Measurements from ENCODE around the gene MATN3.
"Not testable (repeated sequence)": the region's sequence is repeated elsewhere in the genome, so short reads cannot be mapped to it uniquely, and the experiment has no call there.

Gene MATN3, protein sequence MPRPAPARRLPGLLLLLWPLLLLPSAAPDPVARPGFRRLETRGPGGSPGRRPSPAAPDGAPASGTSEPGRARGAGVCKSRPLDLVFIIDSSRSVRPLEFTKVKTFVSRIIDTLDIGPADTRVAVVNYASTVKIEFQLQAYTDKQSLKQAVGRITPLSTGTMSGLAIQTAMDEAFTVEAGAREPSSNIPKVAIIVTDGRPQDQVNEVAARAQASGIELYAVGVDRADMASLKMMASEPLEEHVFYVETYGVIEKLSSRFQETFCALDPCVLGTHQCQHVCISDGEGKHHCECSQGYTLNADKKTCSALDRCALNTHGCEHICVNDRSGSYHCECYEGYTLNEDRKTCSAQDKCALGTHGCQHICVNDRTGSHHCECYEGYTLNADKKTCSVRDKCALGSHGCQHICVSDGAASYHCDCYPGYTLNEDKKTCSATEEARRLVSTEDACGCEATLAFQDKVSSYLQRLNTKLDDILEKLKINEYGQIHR

DNA sequence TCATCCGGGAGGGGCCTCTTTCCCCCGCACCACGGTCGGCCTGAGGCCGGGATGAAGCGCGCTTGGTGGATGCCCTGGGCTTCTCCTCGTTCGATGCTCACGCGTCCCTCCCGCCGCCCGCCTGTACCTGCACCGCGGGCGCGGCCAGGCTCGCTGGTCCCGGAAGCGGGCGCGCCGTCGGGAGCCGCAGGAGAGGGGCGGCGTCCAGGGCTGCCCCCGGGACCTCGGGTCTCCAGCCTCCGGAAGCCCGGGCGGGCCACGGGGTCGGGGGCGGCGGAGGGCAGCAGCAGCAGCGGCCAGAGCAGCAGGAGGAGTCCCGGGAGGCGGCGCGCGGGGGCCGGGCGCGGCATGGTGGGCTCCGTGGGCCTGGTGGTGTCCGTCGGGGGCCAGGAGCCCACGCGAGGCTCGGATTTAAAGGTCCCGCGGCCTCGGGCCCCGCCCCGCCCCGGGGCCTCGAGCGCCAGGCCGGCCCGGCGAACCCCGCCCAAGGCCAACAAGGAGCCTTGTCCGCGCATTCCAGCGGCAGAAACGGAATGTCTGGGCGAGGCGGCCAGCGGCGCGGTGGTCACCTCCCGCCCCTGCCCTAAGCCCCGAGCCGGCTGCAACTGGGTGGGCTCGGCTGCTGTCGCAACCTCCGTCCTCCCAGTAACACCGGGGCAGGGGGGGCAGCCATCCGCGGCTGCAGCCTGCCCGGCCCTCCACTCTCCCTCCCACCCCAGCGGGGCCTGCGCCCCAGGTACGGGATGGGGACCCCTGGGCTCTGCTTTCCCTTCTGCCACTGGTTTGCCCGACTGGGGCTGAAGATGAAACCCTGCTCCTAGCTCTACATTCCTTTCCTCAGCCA lies at the start of gene MATN3:
MATN3 (minus strand) TSS at position 387 of the 844 bp plus-strand sequence; CDS start at position 350, 37 bp downstream.
- no peak for DNase-seq

DNA sequence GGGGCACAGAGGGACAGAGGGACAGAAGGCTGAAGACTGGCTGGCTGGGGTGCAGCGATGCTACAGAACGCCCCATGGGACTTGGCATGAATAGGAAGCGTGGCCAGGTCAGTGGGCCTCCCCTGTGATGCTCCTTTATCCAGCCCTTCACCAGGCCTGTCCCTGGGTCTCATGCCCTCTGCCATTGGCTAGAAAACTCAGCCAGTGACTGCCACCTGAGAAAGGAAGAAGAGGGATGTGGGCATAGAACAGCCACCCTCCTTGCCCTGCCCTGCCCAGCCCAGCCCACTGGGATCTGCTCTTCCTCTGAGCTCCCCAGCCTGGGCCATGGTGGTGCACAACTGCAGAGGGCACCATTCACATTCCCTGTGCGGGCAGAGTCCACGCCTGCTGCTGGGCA lies 49.5 kb upstream of the MATN3 start:
- no peak for DNase-seq

GRCh38 chr2:20061476-20061875 lies 49.0 kb upstream of the MATN3 start:
- DNase-seq, result no peak

- no peak for DNase-seq
These were observed 47.6 kb upstream of the MATN3 start for GRCh38 chr2:20060106-20060505.

DNA sequence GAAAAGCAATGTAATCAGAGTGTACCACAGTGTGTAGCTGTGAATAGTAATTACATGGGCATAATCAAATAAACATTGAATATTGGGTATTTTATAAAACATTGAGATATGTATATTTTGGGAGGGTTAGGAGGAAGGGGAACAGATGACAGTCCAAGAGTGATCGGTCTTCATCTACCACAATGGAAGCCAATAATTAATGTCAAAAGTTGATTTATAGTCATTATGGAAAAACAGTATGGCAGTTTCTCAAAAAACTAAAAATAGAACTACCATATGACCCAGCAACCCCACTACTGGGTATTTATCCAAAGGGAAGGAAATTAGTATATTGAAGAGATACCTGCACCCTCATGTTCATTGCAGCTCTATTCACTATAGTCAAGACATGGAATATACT lies 44.8 kb upstream of the MATN3 start:
- no peak for DNase-seq

DNA sequence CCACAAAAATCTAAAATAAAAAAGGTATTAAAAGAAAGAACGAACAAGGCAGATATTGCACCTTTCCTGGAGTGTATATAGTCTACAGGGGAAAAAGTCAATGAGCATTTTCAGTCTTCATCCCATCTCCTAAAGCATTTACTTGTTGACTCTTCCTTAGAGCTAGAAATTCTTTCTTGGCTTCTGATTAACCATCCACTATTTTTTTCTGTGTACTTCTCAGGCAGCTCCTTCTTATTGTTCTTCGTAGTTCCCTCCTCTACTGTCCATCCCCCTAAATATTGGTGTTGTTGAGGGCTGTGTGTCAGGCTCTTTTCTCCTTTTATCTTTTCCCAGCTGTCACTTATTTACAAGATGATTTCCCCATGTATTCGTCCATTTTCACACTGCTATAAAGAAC lies 42.5 kb upstream of the MATN3 start:
- no peak for DNase-seq

DNA sequence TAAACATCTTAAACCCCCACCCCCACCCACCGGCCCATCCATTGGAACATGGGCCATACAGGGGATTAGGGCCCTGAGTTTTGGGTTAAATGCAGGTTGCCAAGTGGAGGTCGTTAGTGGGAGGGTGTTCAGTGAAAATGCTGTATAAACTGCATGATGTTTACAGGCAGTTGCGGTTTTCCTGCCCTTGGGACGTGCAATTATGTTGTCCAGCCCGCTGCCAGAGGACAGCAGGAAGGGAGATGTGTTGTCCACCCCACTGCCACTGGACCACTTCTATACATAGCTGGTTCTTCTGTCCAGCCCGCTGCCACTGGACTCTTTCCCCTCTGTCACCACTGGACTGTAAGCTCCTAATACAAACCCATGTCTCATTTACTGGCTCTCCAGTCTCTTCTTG lies 41.7 kb upstream of the MATN3 start:
- no peak for DNase-seq

- DNase-seq, result peak; percentile 8
These were observed 40.4 kb upstream of the MATN3 start for GRCh38 chr2:20052861-20053281.

GRCh38 chr2:20052229-20052851 lies 39.9 kb upstream of the MATN3 start:
- DNase-seq, result no peak

- peak; percentile 92 for DNase-seq
These were observed 39.2 kb upstream of the MATN3 start, which contains the start of gene LAPTM4A for GRCh38 chr2:20051532-20052228. Gene LAPTM4A (minus strand): TSS chr2:20051628. CDS start chr2:20051520, 108 bp downstream.

DNA sequence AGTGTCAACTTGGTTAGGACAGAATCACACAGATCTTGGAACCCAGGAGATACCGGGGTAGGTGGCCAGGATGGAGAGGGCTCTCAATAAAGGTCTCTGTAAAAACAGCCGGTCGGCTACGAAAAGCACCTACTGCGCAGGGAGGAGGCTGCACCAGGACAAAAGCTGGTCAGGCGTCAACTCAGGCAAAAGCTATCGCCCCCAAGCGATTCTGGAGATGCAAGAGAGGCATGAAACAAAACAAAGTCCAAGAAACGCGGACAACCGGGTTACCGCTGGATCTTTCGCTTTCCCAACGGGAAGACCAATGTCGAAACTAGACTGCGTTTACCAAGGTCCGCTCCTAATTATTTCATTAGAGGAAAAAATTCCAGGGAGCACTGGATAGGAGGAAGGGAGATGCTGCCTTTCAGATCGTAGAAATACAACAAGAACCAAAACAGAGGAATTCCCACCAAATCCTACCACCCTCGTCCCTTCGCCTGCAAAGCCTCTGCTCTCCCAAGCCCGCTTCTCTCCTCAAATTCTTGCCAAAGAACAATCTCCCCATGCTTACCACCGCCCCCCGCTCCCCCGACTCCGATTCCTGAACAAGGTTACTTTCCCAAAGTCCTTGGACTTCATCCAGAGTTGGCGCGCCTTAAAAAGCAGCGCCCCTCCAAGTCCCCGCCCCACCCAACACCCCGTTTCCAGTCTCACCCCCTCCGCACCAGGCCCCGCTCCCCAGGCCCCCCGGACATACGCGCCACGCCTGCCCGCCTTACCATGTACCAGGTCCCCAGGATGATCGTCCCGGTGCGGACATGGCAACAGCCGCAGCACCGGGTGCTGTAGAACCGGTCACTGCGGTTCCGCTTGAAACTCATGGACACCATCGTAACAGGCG lies 38.4 kb upstream of the MATN3 start:
- peak; percentile 8 for DNase-seq

GRCh38 chr2:20050104-20050645 lies 37.7 kb upstream of the MATN3 start:
- peak; percentile 45 for DNase-seq

DNA sequence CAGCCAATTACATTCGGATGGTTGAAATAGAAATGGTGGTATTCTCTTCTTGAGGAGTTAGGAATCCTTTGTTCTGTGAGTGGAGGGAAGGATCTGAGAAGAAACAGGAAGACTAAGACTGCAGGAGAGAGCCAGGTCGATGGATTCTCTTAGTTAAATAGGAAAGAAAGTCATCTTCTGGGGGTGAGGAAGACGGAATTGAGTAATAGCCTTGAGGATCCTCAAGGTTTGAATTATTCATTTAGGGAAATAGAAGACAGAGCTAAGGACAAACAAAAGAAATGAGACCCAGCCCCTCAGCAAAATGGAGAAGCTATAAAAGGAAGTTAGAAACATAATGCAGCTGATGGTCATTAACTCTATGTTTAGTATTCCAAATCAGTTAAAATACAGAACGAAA lies 37.2 kb upstream of the MATN3 start:
- no peak for DNase-seq

GRCh38 chr2:20048488-20049448 lies 36.3 kb upstream of the MATN3 start:
- DNase-seq, result no peak

DNA sequence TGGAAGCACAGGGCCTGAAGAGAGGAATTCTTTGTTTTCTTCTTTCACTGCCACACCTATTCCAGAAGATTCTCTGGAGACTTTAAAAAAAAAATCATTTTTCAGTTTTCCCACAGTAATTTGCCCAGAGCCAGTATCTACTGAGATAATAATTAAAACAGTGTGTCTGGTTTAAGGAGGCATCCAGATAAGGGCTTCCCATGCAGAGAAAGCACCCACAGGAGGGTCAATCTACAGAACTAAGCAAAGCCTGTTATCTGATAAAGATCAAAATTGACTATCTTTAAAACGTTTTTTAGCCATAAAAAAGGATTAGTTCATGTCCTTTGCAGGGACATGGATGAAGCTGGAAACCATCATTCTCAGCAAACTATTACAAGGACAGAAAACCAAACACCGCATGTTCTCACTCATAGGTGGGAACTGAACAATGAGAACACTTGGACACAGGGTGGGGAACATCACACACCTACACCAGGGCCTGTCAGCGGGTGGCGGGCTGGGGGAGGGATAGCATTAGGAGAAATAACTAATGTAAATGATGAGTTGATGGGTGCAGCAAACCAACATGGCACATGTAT lies 33.3 kb upstream of the MATN3 start:
- DNase-seq, result not testable (repeated sequence)

DNA sequence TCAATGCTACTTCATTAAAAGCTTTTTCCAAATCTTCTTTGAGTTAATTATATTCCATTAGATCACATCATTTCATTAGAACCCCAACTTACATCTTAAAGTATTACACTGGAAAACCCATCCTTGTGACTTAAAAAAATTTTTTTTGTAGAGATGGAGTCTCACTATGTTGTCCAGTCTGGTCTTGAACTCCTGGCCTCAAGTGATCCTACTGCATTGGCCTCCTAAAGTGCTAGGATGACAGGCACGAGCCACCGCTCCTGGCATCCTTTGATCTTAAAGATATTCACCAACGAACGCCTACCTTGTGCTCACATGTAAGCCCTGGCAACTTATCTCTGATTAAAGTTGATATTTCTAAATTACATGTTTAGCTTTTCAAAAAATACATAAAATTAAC lies 32.3 kb upstream of the MATN3 start:
- no peak for DNase-seq

GRCh38 chr2:20042531-20042930 lies 30.1 kb upstream of the MATN3 start:
- DNase-seq, result no peak

- DNase-seq, result no peak
These were observed 28.2 kb upstream of the MATN3 start for GRCh38 chr2:20040489-20041172.

DNA sequence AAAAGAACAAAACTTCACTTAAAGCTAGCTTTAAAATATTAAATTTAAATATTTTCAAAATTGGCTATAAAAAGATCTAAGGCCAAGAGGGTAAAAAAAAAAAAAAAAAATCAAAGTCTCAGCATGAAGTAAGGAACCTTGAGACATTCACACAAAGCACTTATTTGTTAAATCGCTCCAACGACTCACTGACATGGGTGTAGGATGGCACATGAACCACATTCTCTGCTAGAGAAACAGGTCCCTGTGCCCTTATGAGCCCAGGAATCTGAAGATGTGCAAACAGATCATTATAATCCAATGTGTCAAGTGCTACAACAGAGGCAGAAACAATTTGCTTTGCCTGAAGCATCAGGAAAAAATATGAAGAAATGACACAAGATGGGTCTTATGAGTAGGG lies 25.2 kb upstream of the MATN3 start:
- DNase-seq, result no peak

Measured in NCI-H2107 (cell line).